K562 (cell line): Measurements from ENCODE around the gene CNP. TPM values are rescaled to one million over a fixed set of nuclear protein-coding genes. Genes with fewer than 3 reads are reported as not detected.

ENCODE experiments used
- DPF2 ChIP-seq: fragments of 450-650 bp; IDR thresholded peaks from 2 replicates; pipeline ENCODE4 v1.6.1; 2016
- ELF4 ChIP-seq: fragments of 450-650 bp; formaldehyde crosslinking; IDR thresholded peaks from 2 replicates; pipeline ENCODE4 v1.4.0; 2022; ENCODE audit warnings: missing genetic modification characterization
- FOXM1 ChIP-seq, 2 experiments: fragments of 450-650 bp in 1 of 2; sonication (generic) in 1 of 2; formaldehyde crosslinking in 1 of 2; IDR thresholded peaks; 2 replicates each; pipeline versions ENCODE4 v1.6.1 to v1.9.0; 2017 to 2022; ENCODE audit warnings: low read depth in 2 of 2, mild to moderate bottlenecking in 2 of 2, missing genetic modification reagents in 1 of 2, moderate library complexity in 1 of 2
- HDAC6 ChIP-seq: IDR thresholded peaks from 2 replicates; pipeline ENCODE4 v1.6.1; 2012; ENCODE audit warnings: low read depth, mild to moderate bottlenecking, control low read depth, inconsistent platforms, low read length, moderate library complexity
- HMGXB4 ChIP-seq: sonication (generic); formaldehyde crosslinking; IDR thresholded peaks from 2 replicates; pipeline ENCODE4 v1.8.1; 2023; ENCODE audit warnings: mild to moderate bottlenecking, missing genetic modification reagents
- PCBP1 ChIP-seq: fragments of 200-400 bp; formaldehyde crosslinking; IDR thresholded peaks from 2 replicates; pipeline ENCODE4 v1.6.1; 2018; ENCODE audit warnings: mild to moderate bottlenecking, low read depth, low read length; ENCODE audit not compliant: poor library complexity, severe bottlenecking
- PML ChIP-seq: IDR thresholded peaks from 2 replicates; pipeline ENCODE4 v1.6.1; 2012; ENCODE audit warnings: low read length, inconsistent platforms
- POLR2G ChIP-seq: fragments of 200-400 bp; formaldehyde crosslinking; IDR thresholded peaks from 2 replicates; pipeline ENCODE4 v1.6.1; 2017; ENCODE audit warnings: low read depth, mild to moderate bottlenecking, antibody characterized with exemption, low read length, moderate library complexity
- SMAD2 ChIP-seq: fragments of 150-350 bp; IDR thresholded peaks from 2 replicates; pipeline ENCODE4 v1.6.1; 2014; ENCODE audit warnings: low read depth, mild to moderate bottlenecking, low read length
- SMARCE1 ChIP-seq: fragments of 450-650 bp; IDR thresholded peaks from 2 replicates; pipeline ENCODE4 v1.7.1; 2016; ENCODE audit warnings: mild to moderate bottlenecking
- TAF9B ChIP-seq: fragments of 450-650 bp; IDR thresholded peaks from 2 replicates; pipeline ENCODE4 v1.6.1; 2018; ENCODE audit warnings: mild to moderate bottlenecking; ENCODE audit not compliant: partially characterized antibody
- U2AF1 ChIP-seq: fragments of 200-400 bp; formaldehyde crosslinking; optimal IDR thresholded peaks from 2 replicates; pipeline ENCODE3; 2017; ENCODE audit warnings: mild to moderate bottlenecking, low read depth, low read length, moderate library complexity
- YY1 ChIP-seq, 3 experiments: IDR thresholded peaks; 2 replicates each; pipeline ENCODE4 v1.6.1; 2011; ENCODE audit warnings: low read length in 2 of 3, mild to moderate bottlenecking in 2 of 3, moderate library complexity in 2 of 3, borderline replicate concordance in 1 of 3, control low read depth in 1 of 3, low read depth in 1 of 3; ENCODE audit not compliant: insufficient read depth in 3 of 3, insufficient replicate concordance in 2 of 3, control insufficient read depth in 1 of 3, insufficient read length in 1 of 3; ENCODE audit errors: extremely low read depth in 1 of 3
- ZNF318 ChIP-seq, 2 experiments: fragments of 450-650 bp; IDR thresholded peaks; 2 replicates each; pipeline ENCODE4 v1.6.1; 2016; ENCODE audit warnings: mild to moderate bottlenecking in 2 of 2, borderline replicate concordance in 1 of 2, low read depth in 1 of 2, moderate library complexity in 1 of 2
- ZNF436 ChIP-seq: fragments of 250-450, 450-650 bp; sonication (Bioruptor Pico); formaldehyde crosslinking; IDR thresholded peaks from 2 replicates; pipeline ENCODE4 v1.7.0; 2020; ENCODE audit warnings: mild to moderate bottlenecking
- polyA plus RNA-seq, 8 experiments: library from polyadenylated mRNA; depleted of rRNA in 4 of 8; stranded (reverse) in 5 of 8; unstranded in 3 of 8; fragments of >200 nt; fragmentation: Nextera tagmentation in 2 of 8; fragmentation: Illumina TruSeq in 1 of 8; extraction: Ambion mirVana in 2 of 8; extraction: Trizol in 1 of 8; gene quantifications; 2 replicates each; pipeline versions ENCODE4 v1.2.1 to v1.2.3, GENCODE V29; 2011 to 2014; ENCODE audit warnings: inconsistent platforms in 1 of 8, missing spikeins in 1 of 8
- total RNA-seq, 7 experiments: library from RNA; depleted of rRNA in 6 of 7; stranded (reverse); fragments of >200 nt in 6 of 7; fragmentation: Illumina TruSeq in 2 of 7; extraction: Trizol in 2 of 7; gene quantifications; 2 replicates each; pipeline versions ENCODE4 v1.2.1 to v1.2.3, GENCODE V29; 2011 to 2021; ENCODE audit warnings: low replicate concordance in 1 of 7
- TF ChIP-seq, protein P1 (sequence below): sonication (generic); formaldehyde crosslinking; IDR thresholded peaks from 2 replicates; pipeline ENCODE4 v1.9.0; 2022; ENCODE audit warnings: mild to moderate bottlenecking, missing genetic modification reagents

CNP gene
- total and polyA plus RNA-seq, 9 of the 15 experiments (the other 6 are each of a cell fraction or from before 2014, with no cell fraction given): 1.7 to 52.0 (median 29.1) TPM

DNA sequence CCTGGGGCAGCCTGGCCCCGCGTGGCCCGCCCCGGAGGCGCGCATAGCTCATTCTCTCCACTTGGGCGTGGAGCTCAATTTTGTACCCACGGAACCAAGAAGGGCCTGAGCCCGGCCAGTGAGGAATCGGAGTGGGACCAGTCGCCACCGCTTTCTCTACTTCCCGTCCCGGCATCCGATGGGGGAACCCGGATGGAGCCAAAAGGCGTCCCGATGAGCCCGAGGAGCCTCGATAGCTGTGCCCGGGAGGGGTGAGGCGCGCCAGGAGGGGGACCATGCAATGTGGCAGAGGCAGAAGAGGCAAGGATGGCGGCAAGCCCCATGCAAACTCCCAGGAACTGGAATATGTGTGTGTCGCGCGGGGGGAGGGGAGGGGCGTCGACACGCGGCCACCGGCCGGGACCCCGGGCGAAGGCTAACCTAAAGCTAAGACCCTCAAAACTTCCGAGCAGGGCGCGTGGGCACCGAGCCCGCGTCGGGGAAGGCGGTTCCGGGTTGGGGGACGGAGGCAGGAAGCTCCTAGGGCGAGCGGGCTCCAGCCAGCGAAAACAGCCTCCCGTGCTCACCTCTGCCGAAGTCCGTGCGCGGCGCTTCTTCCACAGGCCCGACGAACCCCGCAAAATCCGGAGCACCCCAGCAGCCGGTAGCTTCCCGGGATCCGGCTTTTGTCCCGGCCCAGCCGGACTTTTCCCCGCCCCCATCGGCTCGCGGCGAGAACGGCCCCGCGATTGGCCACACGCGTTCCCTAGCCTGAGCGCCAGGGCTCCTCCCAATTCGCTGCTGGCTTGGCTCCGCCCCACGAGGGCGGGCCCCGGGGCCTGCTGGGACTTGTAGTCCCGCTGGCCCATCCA lies 48.1 kb upstream of the CNP start, which contains the start of gene ACLY (continued):
- peak; percentile 83 for TF ChIP-seq PCBP1
- TF ChIP-seq DPF2: no peak
- TF ChIP-seq SMAD2: no peak
- TF ChIP-seq U2AF1: no peak
- no peak for TF ChIP-seq TAF9B
- no peak for TF ChIP-seq ELF4
- no peak for TF ChIP-seq ZNF318 (IDR thresholded peaks at IDR 0.05; ENCODE audit: borderline replicate concordance in 1 of 2, low read depth in 1 of 2)
- 0 out of 2 replicates have a peak, but pooled peaks have one; percentile 51 for TF ChIP-seq HMGXB4 (CRISPR knock-in tag)
- no peak for TF ChIP-seq ZNF436 (CRISPR knock-in tag)
- TF ChIP-seq PML: peak; percentile 30; the same call in 1 of the 2 replicates
- TF ChIP-seq YY1 (IDR thresholded peaks at IDR 0.05; ENCODE audit: borderline replicate concordance in 1 of 3, control insufficient read depth in 1 of 3, extremely low read depth in 1 of 3, insufficient read depth in 3 of 3, insufficient read length in 1 of 3, insufficient replicate concordance in 2 of 3, low read depth in 1 of 3, low read length in 2 of 3): peak in 2 of 3 experiments; percentile 70 to 71
- TF ChIP-seq, protein P1, sequence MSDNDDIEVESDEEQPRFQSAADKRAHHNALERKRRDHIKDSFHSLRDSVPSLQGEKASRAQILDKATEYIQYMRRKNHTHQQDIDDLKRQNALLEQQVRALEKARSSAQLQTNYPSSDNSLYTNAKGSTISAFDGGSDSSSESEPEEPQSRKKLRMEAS (CRISPR knock-in tag): no peak
- TF ChIP-seq POLR2G: peak; percentile 89
- TF ChIP-seq SMARCE1: no peak
- TF ChIP-seq HDAC6: no peak
- TF ChIP-seq FOXM1 (IDR thresholded peaks at IDR 0.05; ENCODE audit: low read depth): no peak
- TF ChIP-seq FOXM1 (CRISPR knock-in tag; IDR thresholded peaks at IDR 0.05; ENCODE audit: low read depth): 0 out of 2 replicates have a peak, but pooled peaks have one; percentile 51
